GM18508 (cell line): ENCODE measurements around the gene TMEM44.
"Not testable (repeated sequence)": the region's sequence is repeated elsewhere in the genome, so short reads cannot be mapped to it uniquely, and the experiment has no call there.

ENCODE experiments used
- ATAC-seq: cut with Tn5 transposase; IDR thresholded peaks from one replicate; pipeline ENCODE4 v1.9.1; 2021; ENCODE audit warnings: moderate number of reproducible peaks; ENCODE audit not compliant: insufficient read depth, unreplicated experiment

TMEM44 gene

GRCh38 chr3:194615226-194615625, 18.0 kb downstream of the TMEM44 start:
- no peak for ATAC-seq

GRCh38 chr3:194612221-194612620, 21.0 kb downstream of the TMEM44 start:
- no peak for ATAC-seq

DNA sequence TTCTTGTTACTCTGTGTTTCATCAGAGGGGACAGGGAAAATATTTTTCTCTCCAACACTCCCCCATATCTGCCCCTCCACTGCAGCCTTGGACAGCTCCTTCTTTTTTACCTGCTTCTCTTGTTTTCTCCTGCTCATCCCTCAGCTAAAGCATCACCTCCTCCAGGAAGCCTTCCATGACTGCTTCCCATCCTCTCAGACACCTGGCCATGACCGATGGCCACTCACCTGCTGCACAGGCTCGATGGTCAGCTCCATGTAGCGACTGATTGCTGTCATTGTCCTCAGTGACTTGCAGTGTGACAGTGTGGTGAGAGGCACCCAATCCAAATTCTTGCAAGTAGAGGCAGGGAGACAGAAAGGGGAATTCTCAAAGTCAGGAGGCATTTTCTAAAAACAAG, 22.5 kb downstream of the TMEM44 start:
- no peak for ATAC-seq

DNA sequence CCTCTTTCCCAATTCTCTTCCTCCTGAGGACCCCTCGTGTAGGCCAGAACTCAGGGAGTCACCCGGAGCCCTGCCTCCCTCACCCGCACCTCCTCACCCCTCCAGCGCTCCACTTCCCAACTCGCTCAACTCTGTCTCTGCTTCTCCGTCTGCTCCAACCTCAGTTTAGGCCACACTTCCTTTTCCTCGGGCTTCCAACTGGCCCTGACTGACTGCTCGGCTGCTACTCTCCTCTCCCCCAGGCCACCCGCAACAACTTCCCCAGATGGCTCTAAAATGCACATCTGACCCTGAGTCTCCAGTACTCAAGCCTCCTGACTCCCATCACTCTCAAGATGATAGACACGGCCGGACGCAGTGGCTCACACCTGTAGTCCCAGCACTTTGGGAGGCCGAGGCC, 23.6 kb downstream of the TMEM44 start:
- no peak for ATAC-seq

DNA sequence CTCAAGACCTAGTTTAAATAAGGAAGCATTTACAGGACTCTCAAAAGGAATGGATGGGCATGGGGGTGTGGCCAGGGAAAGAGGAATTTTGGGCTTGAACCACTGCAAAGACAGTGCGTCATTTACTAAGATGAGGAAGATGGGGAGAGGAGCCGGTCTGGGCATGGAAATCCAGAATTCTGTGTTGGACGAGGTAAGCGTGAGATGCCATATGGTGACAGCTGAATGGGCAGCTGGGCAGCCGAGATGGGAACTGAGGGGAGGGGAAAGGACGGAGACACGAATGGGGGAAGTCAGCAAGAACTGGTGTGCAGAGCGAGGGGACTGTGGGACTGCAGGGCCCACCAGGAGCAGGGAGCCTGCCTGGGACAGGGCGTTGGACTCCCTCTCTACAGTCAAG, 24.2 kb downstream of the TMEM44 start:
- ATAC-seq, result no peak

DNA sequence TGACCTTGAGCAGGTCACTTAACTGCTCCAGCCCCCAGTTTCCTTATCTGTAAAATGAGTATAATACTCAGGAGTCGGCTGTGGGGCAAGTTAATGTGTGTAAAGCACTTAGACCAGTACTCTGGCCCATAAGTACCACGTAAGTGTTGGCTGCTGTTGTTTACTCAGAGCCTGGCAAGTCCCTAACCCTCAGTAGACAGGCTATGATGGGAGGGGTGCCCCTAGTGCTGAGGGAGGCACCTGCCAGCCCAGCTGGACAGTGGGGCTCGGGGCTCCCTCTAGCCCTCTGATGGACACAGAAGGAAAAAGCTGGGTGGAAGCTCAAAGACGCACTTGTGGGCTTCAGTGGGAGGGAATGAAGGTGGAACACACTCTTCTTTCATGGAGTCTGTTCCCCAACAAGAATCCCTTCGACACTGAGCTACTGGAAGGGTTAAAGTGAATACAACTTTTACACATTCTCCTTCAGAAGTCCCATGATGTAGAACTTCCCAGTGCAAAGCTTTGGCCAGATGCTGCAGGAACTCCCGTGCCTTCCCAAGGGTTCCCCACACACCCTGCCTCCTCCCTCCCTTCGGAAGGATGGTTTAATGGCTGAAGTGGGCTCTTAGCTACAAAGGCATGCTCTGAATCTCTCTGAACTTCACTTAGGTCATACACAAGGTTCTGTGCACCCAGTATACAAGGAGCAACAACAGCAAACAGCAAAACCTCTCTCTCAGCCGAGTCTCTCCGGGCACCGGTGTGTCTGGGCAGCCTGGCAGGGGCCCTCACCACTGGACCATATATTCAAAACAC, 25.4 kb downstream of the TMEM44 start:
- ATAC-seq, result no peak

DNA sequence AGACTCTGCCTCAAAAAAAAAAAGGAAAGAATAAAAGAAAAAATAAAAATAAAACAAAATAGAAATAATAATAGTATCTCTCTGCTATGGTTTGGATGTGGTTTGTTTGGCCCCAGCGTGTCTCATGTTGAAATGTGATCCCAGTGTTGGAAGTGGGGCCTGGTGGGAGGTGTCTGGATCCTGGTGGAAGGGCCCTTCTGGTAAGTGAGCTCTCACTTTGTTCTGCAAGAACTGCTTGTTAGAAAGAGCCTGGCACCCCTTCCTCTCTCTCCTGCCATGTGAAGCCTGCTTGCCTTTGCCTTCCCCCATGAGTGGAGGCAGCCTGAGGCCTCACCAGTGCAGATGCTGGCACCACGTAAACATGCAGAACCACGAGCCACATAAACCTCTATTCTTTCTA, 26.3 kb downstream of the TMEM44 start:
- no peak for ATAC-seq

GRCh38 chr3:194606163-194606562, 27.1 kb downstream of the TMEM44 start:
- ATAC-seq, result no peak

DNA sequence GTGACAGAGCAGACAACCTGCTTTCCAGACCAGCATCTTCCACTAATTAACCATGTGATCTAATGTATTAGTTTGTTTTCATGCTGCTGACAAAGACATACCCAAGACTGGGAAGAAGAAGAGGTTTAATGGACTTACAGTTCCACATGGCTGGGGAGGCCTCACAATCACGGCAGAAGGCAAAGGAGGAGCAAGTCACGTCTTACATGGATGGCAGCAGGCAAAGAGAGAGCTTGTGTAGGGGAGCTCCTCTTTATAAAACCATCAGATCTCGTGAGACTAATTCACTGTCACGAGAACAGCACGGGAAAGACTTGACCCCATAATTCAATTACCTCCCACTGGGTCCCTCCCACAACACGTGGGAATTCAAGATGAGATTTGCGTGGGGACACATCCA, 27.9 kb downstream of the TMEM44 start:
- not testable (repeated sequence) for ATAC-seq

GRCh38 chr3:194604837-194605236, 28.4 kb downstream of the TMEM44 start:
- no peak for ATAC-seq

DNA sequence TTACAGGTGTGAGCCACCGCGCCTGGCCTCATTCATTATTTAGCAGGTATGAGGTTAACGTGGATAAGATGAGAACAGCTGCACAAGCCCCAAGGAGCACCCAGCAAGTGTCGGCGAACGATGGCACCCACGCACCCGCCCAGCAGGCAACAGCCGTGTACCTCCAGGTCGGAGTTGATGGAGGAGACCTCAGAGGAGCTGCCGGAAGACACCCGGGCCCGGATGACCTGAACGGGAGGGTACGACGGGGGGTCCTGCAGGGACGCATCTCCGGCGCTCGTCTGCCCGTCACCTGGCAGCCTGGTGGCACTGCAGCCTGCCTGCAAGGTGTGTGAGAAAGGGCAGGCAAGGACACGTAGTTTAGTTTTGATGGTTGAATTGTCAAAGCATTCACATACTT, 29.1 kb downstream of the TMEM44 start:
- ATAC-seq, result no peak

DNA sequence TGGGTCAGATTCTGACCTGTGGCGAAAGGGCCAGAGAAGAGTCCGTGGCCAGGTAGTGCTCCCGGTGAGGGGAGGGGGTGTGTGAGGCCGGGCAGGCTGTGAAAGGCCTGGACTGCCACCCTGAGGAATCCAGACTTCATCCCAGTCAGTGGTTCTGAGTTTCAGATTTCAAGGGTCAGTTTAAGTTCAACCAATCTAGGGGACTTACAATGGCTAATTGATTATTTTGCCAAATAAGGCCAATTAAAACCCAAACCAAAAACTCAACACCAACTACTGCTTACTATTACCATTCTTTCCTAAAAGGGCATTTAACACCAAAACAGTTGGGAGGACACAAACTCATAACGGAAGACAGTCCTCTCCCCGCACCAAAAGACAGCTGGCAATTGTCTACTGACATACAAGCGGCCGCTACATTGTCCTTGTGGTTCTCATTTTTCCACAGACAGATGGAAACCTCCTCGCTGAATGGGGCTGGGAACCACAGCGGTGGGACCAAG, 30.5 kb downstream of the TMEM44 start:
- ATAC-seq, result no peak

GRCh38 chr3:194598771-194599557, 34.3 kb downstream of the TMEM44 start:
- no peak for ATAC-seq

DNA sequence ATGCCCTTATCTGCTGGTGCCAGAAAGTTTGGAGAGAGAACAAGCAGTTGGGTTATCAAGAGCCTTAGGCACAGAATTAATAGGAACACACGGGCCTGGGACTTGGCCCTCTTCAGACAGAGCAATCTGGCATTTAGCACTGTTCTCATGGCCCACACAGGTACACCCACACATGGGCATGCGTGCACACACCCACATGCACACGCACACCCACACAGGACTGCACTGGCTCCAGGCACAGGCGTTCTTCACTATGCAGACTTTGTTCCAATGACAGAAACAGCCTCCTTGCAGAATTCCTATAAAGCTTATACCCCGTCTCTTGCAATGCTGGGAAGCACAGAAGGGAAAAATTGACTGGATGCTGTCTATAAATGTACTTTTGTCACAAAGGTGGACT, 36.3 kb downstream of the TMEM44 start:
- no peak for ATAC-seq

GRCh38 chr3:194592798-194593752, 40.1 kb downstream of the TMEM44 start:
- ATAC-seq, result no peak

GRCh38 chr3:194588741-194589140, 44.5 kb downstream of the TMEM44 start:
- no peak for ATAC-seq

GRCh38 chr3:194588236-194588635, 45.0 kb downstream of the TMEM44 start:
- ATAC-seq, result no peak

- no peak for ATAC-seq
These were observed 45.7 kb downstream of the TMEM44 start for GRCh38 chr3:194587438-194587931.

DNA sequence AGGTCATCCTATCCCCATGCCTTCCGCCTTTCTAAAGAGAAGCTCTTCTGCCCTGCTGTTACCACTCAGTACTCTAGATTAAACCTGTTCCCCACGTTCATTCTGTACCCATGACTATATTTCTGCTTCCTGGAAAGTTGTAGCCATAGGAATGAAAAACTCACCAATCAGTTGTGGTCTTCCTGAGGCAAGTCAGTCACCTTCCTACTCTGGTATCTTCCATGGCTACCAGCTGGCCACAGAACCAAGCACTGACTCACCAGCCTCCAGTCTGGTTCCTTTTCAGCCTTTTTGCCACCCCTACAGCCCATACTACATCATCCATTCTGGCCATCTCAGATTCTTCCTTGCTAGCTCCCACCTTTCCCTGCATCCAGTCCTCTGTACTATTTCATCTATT, 46.4 kb downstream of the TMEM44 start:
- ATAC-seq, result no peak

- ATAC-seq, result no peak
These were observed 47.3 kb downstream of the TMEM44 start for GRCh38 chr3:194585880-194586281.
